ENCODE data around the gene ZNF165.
A peak's percentile ranks its signal among the peaks of the same experiment; 100 is the strongest.
"Not testable (repeated sequence)": the region's sequence is repeated elsewhere in the genome, so short reads cannot be mapped to it uniquely, and the experiment has no call there.

ZNF165 gene

DNA sequence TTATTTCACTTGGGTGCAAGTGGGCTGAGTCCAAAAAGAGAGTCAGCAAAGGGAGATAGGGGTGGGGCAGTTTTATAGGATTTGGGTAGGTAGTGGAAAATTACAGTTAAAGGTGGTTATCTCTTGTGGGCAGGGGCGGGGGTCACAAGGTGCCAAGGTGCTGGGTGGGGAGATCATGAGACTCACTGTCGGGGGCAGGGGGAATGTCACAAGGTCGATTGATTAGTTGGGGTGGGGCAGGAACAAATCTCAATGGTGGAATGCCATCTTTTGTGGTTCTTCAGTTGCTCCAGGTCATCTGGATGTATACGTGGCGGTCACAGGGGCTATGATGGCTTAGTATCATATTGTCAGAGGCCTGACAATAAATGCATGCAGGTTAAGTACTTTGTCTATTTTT, 41.9 kb downstream of the ZNF165 start:
- not testable (repeated sequence) for DNase-seq (ENCODE audit: low spot score)

DNA sequence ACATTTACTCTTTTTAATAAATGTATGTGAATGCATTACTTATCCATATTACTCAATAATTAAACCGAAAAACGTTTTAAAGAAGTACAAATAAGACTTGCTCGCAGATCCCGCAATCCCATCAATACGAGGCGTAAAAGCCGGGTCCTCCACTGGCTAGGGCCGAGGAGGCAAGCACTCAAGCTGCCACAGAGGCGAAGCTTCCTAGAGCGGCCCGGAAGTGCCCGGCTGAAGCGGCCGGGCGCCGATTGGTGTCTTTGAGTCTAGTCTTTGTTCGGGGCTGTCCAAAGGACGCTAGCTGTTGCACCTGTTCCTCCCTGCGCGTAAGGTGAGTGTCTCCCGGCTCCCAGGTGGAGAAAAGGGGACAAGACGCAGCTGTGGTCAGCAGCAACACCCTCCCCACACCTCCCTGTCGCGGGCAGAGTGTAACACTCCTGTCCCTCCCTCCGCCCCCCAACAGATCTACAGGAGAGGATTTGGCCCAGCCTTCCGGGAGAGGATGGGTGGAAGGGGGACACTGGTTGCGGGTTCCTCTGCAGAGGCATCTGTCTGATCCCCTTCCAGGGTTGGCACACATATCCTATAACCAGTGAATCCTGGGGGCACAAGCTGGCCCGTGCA, 44.1 kb downstream of the ZNF165 start, which contains the start of gene ZSCAN16:
ZSCAN16 (plus strand) TSS at position 260 of the 621 bp plus-strand sequence. CDS start 835 bp downstream, outside the sequence.
- peak; percentile 52 for DNase-seq (ENCODE audit: low spot score)

DNA sequence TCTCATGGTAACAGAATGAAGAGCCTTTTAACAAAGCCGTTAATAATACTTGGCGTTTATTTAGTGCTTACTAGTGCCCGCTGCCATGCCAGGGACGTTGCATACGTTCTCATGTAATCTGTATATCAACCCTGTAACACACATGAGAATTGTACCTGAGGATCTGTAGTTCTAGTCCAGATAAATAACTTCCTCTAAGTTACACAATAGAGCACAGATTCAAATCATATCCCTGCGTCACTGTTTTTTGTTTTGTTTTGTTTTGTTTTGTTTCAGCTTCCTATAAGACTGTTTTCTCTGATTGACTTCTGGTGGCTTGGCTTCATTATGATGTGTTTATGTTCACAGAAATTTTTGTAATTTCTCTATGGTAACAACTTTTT, 44.6 kb downstream of the ZNF165 start:
- DNase-seq (ENCODE audit: low spot score), result no peak

DNA sequence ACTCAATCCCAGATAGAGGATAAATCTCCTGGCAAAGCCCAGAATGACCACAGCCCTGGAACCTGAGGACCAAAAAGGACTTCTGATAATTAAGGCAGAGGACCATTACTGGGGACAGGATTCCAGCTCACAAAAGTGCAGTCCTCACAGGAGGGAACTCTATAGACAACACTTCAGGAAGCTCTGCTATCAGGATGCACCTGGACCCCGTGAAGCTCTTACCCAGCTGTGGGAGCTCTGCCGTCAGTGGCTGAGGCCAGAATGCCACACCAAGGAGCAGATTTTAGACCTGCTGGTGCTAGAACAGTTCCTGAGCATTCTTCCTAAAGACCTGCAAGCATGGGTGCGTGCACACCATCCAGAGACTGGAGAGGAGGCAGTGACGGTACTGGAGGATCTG, 45.0 kb downstream of the ZNF165 start:
- no peak for DNase-seq (ENCODE audit: low spot score)

DNA sequence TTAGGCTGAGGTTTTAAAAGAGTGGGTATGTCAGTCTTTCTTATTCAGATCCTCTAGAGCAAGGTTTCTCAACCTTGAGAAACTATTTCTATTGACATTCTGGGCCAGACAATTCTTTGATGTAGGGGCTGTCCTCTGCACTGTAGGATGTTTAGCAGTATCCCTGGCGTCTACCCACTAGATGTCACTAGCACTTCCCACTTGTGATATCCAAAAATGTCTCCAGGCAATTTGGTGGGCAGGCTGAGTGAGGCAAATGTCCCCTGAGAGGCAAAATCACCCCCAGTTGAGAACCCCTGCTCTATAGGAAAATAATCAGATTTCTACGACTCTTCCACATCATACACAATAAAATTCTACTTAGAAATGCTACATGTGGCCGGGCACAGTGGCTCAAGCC, 53.6 kb downstream of the ZNF165 start:
- DNase-seq (ENCODE audit: low spot score), result no peak

DNA sequence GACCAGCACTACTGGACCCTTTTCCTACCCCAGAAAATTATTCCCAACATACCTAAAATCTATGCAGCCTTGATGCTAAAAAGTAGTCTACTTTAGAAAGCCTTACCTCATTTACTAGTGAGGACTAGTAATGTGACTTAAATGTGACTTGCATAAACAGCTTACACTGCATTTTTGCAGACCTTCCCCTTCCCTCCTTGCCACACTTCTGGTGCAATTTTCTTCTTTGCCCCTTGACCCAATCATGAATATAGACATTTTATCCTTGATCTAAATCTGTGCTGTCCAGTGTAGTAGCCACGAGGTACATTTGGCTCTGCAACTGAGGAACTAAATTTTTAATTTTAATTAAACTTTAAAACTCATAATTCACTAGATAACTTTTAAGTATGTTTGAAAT, 54.3 kb downstream of the ZNF165 start:
- DNase-seq (ENCODE audit: low spot score), result no peak

DNA sequence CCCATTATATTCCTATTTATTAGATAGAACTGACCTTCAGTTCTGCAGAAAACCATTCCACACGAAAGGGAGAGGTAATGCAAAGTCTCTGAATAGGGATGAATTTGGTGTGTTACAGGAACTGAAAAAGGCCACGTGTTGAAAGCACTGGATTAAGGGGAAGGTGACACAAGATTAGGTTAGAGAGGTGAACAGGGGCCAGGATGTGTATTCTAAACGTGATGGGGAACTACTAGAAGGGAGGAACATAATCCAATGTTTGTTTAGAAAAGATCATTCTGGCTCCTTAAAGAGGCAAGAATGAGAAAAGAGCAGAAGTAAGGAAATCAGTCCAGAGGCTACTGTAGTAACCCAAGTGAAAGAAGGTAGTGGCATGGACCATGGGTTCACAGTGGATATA, 55.0 kb downstream of the ZNF165 start:
- no peak for DNase-seq (ENCODE audit: low spot score)

DNA sequence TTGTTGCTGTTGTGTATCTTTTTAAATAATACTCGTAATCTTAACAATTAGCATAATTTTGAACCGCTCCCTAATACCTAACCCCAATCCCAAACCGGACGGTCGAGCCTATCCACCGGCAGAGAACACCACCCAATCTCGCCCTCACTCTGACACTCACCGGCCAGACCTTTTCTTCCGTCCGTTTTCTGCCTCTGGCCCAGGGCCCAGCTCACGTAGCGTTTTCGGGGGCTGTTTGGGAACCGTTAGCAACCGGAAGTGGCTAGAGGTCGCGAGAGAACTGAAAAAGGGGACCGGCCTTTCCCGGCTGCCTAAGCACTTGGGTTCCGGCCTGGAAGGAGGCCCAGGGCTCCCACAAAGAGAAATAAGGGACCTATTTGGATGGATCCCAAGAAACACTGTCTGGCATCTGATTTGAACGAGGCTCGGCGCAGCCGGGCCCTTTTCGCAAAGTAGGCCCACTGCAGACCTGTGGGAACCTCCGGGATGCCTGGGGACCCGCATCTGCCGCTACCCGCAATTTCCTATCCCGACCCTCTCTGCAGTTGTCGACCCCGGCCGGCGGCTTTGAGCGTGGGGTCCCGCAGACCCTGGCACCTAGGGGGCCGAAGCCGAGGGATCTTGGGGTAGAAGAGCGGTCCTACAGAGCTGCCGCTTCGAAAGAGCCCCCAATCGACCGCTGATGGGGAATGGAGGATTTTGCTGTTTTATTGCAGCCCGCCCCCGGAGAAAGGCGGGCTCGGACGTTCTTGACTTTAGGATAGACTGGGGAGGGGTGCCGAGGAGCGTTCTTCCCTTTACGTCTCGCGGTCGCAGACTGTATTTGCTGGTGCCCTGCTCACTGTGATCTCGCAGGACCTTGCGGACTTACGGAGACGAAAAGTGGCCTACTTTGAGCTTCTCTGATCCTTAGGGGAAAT, 56.5 kb downstream of the ZNF165 start:
- peak; percentile 44 for DNase-seq (ENCODE audit: low spot score)

DNA sequence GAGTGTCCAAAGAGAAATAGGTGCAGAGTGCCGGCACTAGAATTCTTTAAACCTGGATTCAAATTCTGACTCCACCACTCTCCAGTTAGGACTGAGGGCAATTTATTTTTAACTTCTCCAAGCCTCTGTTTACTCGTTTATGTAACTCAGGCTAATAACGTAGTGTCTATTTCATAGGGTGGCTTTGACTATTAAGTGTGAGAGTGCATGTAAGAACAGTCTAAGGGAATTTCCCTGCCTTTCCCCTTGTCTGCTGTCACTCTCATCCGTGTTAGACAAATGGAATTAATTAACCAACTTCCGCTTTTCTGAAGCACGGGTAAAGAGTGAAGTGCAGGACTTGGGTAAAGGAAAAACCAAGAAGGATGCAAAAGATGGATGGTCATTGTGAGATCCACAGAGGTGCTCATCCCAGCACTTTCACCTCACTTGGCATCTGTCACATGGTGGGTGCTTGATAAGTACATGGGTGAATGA, 57.2 kb downstream of the ZNF165 start:
- DNase-seq (ENCODE audit: low spot score), result no peak
